ENCODE data around the gene CREBL2.

Gene CREBL2, protein sequence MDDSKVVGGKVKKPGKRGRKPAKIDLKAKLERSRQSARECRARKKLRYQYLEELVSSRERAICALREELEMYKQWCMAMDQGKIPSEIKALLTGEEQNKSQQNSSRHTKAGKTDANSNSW

DNA sequence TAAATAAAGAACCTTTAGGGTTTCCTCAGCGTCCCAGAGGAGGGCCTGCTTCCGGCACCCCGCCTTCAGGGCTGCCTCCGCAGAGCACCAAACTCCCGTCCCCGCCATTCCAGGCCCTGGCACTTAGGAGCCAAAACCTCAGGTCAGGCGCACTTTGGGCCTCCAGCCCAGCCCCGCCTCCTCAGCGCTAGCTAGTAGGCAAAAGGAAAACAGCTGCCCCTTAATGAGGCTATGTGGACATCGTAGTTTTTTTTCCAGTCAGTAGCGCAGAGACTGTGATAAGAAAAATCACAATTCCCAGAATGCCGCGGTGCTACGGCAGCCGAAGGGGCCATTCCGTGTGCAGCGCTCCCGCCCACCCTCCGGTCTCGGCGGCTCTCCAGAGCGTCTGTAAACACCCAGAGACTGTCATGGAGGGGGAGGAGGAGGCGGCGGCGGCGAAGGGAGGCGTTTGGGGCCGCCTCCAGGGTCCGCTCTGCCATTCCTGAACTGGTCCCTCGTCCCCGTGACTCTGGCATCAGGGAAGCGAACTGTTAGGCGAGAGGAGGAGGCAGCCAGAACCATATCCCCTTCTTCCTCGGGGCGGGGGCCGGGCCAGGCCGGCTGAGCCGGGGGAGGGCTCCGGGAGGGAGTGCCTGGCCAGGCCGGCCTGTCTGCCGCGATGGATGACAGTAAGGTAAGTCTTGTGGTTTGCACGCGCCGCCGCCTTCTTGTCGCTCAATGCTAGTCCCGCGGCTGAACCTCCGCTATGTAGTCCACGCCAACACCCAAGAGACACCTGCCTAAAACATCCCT lies at the start of gene CREBL2:
Gene CREBL2, plus strand, starts transcription at position 365 of the 795 bp plus-strand sequence. Its CDS starts 297 bp downstream, at position 662.
- H3K27ac ChIP-seq = peak within 1 kb of the TSS; percentile 97
- peak within 1 kb of the TSS; percentile 89 for H3K9ac ChIP-seq
- no peaks in the 10 kb centered on the region for H3K36me3 ChIP-seq (ENCODE audit: control insufficient read depth, insufficient read depth, low read length)
- no peaks in the 10 kb centered on the region for H3K9me3 ChIP-seq (ENCODE audit: control insufficient read depth, low read length)
- H3K4me1 ChIP-seq = no peaks in the 10 kb centered on the region
- H3K79me2 ChIP-seq = peaks cover 20% of the 10 kb centered on the region
- H3K4me3 ChIP-seq (ENCODE audit: low read depth, low read length) = peak within 1 kb of the TSS; percentile 92
- TF ChIP-seq, protein P1, sequence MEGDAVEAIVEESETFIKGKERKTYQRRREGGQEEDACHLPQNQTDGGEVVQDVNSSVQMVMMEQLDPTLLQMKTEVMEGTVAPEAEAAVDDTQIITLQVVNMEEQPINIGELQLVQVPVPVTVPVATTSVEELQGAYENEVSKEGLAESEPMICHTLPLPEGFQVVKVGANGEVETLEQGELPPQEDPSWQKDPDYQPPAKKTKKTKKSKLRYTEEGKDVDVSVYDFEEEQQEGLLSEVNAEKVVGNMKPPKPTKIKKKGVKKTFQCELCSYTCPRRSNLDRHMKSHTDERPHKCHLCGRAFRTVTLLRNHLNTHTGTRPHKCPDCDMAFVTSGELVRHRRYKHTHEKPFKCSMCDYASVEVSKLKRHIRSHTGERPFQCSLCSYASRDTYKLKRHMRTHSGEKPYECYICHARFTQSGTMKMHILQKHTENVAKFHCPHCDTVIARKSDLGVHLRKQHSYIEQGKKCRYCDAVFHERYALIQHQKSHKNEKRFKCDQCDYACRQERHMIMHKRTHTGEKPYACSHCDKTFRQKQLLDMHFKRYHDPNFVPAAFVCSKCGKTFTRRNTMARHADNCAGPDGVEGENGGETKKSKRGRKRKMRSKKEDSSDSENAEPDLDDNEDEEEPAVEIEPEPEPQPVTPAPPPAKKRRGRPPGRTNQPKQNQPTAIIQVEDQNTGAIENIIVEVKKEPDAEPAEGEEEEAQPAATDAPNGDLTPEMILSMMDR (IDR thresholded peaks at IDR 0.05) = no peak
- peak within 1 kb of the TSS; percentile 83 for H3K4me2 ChIP-seq (ENCODE audit: low read length)
- no peaks in the 10 kb centered on the region for H3K27me3 ChIP-seq (ENCODE audit: control insufficient read depth, insufficient read depth, low read length)
- H2AFZ ChIP-seq = peak within 1 kb of the TSS; percentile 94

DNA sequence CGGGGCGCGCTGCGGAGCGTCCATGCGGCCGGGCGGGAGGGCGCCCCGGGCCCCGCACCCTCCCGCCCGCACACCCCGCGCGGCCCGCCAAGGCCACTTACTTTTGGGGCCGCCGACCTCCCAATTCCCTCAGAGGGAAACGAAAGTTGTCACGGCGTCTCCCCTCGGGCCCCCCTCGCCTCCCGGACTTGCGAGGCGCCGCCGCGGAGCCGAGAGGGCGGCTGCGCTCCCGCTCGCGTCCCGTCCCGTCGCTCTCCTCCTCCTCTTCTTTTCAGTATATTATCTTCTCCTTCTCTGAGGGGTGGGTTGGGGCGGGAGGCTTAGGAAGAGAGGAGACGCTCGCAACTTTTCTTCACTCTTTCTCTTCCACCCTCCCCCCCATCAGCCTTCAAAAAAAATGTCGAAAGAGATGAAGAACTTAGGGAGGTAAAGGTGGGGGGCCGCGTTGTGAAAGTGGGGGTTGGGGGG lies 49.6 kb upstream of the CREBL2 start:
- TF ChIP-seq, protein P1 (IDR thresholded peaks at IDR 0.05) = no peak
- peaks cover 17% of the 10 kb centered on the region for H3K79me2 ChIP-seq
- peak overlapping the region; percentile 83 for H2AFZ ChIP-seq
- peak overlapping the region; percentile 99 for H3K4me2 ChIP-seq (ENCODE audit: low read length)
- H3K9me3 ChIP-seq (ENCODE audit: control insufficient read depth, low read length) = no peaks in the 10 kb centered on the region
- H3K27ac ChIP-seq = peak overlapping the region; percentile 90
- H3K27me3 ChIP-seq (ENCODE audit: control insufficient read depth, insufficient read depth, low read length) = no peaks in the 10 kb centered on the region
- peak overlapping the region; percentile 74 for H3K9ac ChIP-seq
- peak overlapping the region; percentile 88 for H3K4me3 ChIP-seq (ENCODE audit: low read depth, low read length)
- H3K4me1 ChIP-seq = peaks cover 11% of the 10 kb centered on the region
- no peaks in the 10 kb centered on the region for H3K36me3 ChIP-seq (ENCODE audit: control insufficient read depth, insufficient read depth, low read length)

DNA sequence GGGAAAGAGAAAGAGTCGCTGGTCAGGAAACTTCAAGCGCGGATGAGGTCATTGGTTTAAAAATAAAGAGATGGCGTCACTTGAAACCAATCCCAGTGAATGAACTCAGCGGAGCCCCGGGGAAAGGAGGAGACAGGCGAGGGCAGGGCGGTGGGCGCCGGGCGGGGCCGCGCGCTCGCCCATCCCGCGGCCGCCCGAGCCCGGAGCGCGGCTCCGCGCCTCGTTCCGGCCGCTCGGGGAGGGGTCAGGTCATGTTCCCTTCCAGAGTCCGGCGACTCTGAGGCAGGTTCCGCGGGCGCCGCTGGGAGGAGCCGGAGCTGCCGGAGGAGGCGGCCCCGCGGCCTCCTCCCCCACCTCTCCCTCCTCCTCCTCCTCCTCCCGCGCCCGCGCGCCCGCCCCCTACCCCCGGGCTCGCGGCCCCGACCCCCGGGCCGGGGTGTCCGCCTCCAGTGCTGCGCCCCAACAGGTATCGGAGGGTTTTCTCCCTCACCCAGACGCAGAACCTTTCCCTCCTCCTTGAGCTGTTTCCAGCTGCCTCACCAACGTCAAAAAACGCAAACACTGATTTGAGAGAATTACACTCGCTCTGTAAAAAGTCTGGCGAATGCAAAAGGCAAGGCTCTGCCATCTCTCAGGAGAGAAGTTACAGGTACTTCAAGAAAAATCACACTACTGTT lies 49.0 kb upstream of the CREBL2 start, which contains the start of gene DUSP16:
Gene DUSP16, minus strand, starts transcription at position 279 of the 677 bp plus-strand sequence. CDS start 41,765 bp downstream, outside the sequence.
- no peaks in the 10 kb centered on the region for H3K27me3 ChIP-seq (ENCODE audit: control insufficient read depth, insufficient read depth, low read length)
- peaks cover 14% of the 10 kb centered on the region for H3K79me2 ChIP-seq
- peak within 1 kb of the TSS; percentile 88 for H3K4me3 ChIP-seq (ENCODE audit: low read depth, low read length)
- H3K9me3 ChIP-seq (ENCODE audit: control insufficient read depth, low read length) = no peaks in the 10 kb centered on the region
- TF ChIP-seq, protein P1 (IDR thresholded peaks at IDR 0.05) = peak; percentile 18
- H3K4me1 ChIP-seq = peaks cover 11% of the 10 kb centered on the region
- H3K9ac ChIP-seq = peak within 1 kb of the TSS; percentile 74
- peak within 1 kb of the TSS; percentile 98 for H2AFZ ChIP-seq
- no peaks in the 10 kb centered on the region for H3K36me3 ChIP-seq (ENCODE audit: control insufficient read depth, insufficient read depth, low read length)
- H3K4me2 ChIP-seq (ENCODE audit: low read length) = peak within 1 kb of the TSS; percentile 99
- peak within 1 kb of the TSS; percentile 95 for H3K27ac ChIP-seq

DNA sequence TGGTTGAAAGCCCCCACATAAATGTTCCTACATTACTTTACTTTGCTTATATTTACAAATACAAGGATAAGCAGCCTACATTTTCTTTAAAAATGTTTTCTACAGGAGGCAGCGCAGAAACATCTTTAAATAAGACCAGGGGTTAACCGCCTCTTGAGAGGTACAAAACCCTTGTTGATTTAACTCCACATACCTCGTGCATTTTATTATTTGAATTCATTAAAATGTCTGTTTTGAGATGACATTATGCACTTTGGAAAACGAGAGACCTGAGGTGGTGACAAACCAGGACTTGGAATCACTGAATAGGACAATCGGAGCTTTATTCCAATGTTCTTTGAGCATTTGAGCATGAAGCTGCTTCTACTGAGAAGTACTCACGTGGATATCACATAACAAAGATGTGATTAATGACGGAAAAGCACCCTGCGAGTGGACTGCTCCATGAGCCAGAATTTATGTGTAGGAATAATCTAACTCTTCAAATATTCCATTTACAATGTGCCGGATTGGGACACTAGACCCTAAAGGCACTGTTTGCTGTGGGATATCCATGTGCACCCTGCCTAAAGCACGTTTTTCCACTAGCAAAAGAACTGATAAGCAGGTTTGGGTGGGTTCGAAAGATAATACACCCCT lies 48.3 kb upstream of the CREBL2 start:
- peaks cover 7% of the 10 kb centered on the region for H3K79me2 ChIP-seq
- peak overlapping the region; percentile 95 for H3K27ac ChIP-seq
- H3K9ac ChIP-seq = no peak overlapping the region
- TF ChIP-seq, protein P1 (IDR thresholded peaks at IDR 0.05) = no peak
- no peaks in the 10 kb centered on the region for H3K36me3 ChIP-seq (ENCODE audit: control insufficient read depth, insufficient read depth, low read length)
- peak overlapping the region; percentile 88 for H3K4me3 ChIP-seq (ENCODE audit: low read depth, low read length)
- H2AFZ ChIP-seq = peak overlapping the region; percentile 98
- no peaks in the 10 kb centered on the region for H3K9me3 ChIP-seq (ENCODE audit: control insufficient read depth, low read length)
- H3K4me1 ChIP-seq = peaks cover 11% of the 10 kb centered on the region
- peak overlapping the region; percentile 75 for H3K4me2 ChIP-seq (ENCODE audit: low read length)
- H3K27me3 ChIP-seq (ENCODE audit: control insufficient read depth, insufficient read depth, low read length) = no peaks in the 10 kb centered on the region
